Measurements from ENCODE around the gene SYNJ1.
"Not testable (repeated sequence)": the region's sequence is repeated elsewhere in the genome, so short reads cannot be mapped to it uniquely, and the experiment has no call there.

The SYNJ1 gene, protein sequence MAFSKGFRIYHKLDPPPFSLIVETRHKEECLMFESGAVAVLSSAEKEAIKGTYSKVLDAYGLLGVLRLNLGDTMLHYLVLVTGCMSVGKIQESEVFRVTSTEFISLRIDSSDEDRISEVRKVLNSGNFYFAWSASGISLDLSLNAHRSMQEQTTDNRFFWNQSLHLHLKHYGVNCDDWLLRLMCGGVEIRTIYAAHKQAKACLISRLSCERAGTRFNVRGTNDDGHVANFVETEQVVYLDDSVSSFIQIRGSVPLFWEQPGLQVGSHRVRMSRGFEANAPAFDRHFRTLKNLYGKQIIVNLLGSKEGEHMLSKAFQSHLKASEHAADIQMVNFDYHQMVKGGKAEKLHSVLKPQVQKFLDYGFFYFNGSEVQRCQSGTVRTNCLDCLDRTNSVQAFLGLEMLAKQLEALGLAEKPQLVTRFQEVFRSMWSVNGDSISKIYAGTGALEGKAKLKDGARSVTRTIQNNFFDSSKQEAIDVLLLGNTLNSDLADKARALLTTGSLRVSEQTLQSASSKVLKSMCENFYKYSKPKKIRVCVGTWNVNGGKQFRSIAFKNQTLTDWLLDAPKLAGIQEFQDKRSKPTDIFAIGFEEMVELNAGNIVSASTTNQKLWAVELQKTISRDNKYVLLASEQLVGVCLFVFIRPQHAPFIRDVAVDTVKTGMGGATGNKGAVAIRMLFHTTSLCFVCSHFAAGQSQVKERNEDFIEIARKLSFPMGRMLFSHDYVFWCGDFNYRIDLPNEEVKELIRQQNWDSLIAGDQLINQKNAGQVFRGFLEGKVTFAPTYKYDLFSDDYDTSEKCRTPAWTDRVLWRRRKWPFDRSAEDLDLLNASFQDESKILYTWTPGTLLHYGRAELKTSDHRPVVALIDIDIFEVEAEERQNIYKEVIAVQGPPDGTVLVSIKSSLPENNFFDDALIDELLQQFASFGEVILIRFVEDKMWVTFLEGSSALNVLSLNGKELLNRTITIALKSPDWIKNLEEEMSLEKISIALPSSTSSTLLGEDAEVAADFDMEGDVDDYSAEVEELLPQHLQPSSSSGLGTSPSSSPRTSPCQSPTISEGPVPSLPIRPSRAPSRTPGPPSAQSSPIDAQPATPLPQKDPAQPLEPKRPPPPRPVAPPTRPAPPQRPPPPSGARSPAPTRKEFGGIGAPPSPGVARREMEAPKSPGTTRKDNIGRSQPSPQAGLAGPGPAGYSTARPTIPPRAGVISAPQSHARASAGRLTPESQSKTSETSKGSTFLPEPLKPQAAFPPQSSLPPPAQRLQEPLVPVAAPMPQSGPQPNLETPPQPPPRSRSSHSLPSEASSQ (N-terminal part only)

DNA sequence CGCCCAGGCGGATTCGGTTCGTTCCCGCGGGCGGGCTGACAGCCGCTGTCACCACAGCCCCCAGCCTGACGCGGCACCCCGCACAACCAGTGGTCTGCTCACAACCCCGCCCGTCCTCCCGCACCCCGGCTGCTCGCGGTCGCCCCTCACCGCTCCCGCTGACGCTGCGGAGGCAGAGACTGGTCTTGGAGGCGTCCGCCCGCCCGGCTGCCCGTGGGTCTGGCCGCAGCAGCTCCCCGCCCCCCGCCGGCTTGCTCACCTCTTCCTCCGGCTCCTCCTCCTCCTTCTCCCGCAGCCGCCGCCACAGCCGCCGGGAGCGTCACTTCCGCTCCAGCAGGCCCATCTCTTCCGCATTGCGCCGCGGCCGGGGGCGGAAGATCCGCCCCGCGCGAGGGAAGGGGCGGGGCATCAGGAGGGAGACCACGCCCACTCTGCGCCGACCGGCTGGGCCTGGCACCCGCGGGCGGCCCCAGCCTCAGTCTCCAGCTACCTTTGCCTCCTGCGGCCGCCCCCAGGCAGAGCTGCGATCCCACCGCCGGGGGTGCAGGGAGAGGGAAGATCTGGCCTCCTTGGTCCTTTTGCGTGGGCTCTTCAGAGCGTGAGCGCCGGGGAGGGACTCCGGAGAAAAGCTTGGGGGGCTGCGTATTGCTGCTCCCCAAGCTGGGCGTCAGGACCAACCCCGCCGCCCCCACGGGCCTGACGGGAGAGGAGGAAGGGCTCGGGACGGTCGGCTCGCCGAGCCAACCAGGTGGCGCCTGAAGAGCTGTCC lies at the start of gene SYNJ1:
Gene SYNJ1 (minus strand): TSS at position 327 of the 769 bp plus-strand sequence. CDS start 1,118 bp downstream, outside the sequence.
- peak; percentile 94 for ATAC-seq

DNA sequence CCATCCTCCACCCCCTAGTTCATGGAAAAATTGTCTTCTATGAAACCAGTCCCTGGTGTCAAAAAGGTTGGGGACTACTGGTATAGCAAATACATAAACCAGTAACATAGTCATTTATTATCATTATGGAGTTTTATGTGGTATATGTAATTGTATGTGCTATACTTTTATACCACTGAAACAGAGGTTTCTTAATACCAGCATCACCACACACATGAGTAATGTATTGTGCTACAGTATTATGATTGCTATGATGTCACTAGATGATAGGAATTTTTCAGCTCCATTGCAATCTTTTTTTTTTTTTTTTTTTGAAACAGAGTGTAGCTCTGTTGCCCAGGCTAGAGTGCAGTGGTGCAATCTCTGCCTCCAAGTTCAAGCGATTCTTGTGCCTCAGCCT lies 49.5 kb upstream of the SYNJ1 start:
- ATAC-seq: peak; percentile 34 to 52

GRCh38 chr21:32776743-32777142 lies 48.9 kb upstream of the SYNJ1 start:
- no peak for ATAC-seq

DNA sequence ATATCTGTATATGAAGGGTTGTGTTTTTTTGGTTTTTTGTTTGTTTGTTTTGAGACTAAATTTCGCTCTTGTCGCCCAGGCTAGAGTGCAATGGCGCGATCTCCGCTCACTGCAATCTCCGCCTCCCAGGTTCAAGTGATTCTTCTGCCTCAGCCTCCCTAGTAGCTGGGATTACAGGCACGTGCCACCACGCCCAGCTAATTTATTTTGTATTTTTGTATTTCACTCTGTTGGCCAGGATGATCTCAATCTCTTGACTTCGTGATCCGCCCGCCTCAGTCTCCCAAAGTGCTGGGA lies 45.2 kb upstream of the SYNJ1 start:
- not testable (repeated sequence) for ATAC-seq

DNA sequence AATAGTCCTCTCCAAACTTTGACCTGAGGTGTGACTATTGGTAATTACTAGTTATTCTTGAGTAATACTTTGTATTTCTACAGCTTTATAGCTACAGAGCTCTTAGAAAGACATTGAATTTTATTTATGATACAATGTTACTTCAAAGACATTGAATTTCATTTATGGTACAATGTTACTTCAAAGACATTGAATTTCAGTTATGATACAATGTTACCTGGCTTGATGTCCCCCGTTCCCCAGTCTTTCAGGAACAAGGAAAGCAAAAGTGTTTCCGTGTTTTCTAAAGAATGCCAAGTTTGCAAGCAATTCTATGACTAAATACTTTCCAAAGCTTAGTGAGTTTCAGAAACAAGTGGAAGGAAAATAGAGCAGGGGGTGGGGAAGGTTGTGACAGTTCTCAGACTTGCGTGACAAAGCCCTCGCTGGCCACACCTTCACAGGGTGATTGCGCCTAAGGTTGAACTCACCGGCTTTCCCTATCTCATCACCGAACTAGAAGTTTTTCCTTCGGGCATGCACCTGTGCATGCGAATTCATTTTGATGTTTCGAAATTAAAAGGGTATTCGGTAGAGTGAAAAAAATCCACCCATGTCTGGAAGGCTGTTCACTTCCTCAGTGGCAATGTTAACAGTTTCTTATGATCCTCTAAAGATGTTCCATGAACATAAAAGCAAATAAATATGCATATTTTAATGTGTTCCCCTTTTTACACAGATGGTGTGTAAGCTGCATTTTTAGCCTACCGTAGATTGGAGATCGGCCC lies 44.7 kb upstream of the SYNJ1 start:
- peak; percentile 48 to 51 for ATAC-seq

GRCh38 chr21:32770871-32771523 lies 43.2 kb upstream of the SYNJ1 start:
- peak; percentile 17 to 27 for ATAC-seq

DNA sequence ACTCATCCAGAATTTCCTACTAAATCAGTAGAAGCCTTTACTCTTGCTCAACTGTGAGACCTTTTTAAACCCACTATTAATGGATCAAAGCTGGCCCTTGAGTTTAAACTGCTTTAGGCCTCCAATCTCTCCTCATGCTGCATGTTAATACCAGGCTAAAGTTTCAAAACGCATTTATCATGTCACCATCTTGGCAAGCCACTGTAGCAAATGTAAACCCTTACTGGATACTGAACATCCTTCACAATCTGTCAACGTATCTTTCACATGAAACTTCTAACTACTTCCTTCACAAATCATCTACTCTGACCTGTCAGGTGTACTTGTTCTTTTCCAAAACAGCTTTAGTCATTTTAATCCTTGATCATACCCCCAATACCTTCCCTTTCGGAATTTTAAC lies 40.7 kb upstream of the SYNJ1 start:
- ATAC-seq: no peak

DNA sequence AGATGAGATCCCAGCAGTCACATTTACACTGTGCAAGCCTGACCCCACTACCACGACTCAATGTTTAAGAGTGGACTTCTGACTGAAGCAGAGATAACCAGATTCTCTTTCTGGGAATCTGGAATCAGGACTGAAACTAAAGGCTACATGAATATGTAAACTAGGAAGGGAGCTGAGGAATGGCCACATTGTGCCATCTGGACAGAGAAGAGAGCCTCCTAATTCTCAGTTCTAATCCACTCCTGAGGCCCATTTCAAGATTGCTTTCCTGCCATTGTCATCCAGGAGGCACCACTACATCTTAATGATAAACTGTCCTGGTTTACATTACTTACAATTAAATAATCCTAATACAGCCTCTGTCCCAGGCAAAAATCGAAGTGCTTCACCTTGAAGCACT lies 37.2 kb upstream of the SYNJ1 start:
- ATAC-seq: no peak

GRCh38 chr21:32764186-32764585 lies 36.4 kb upstream of the SYNJ1 start:
- ATAC-seq: no peak

GRCh38 chr21:32757804-32758203 lies 30.0 kb upstream of the SYNJ1 start:
- no peak for ATAC-seq

- no peak for ATAC-seq
These were observed 28.3 kb upstream of the SYNJ1 start for GRCh38 chr21:32756096-32756495.

DNA sequence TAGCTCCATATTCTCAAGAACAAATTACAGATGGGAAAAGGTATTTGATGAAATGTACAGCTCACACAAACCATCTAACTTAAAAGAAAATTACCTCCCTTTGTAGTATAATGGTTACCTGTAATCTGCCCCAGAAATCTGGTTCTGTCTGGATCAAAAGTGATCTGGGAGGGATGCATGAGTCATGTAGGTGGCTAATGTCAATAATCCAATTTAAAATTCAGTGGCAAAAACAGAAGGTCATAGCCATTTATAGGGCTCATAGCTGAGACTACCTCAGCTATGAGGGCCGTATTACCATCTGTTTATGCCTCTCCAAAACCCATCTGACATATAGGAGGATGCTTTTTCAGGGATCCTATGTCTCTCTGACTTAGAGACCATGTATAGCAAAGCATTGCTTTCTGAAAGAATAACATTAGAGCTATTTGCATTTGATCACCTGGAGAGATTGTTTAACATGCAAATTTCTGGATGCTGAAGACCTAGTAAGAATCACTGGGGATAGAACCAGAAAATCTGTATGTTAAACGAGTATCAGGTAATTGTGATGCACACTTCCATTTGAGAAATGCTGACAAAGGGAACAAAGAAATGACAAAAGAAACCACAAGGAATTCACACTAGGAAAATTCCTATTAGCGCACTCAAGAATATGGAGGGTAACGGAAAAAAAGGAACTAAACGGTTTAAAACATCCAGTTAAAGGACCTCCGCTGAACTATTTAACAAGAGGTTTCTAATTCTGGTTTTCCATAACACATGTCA lies 26.2 kb upstream of the SYNJ1 start:
- no peak for ATAC-seq

DNA sequence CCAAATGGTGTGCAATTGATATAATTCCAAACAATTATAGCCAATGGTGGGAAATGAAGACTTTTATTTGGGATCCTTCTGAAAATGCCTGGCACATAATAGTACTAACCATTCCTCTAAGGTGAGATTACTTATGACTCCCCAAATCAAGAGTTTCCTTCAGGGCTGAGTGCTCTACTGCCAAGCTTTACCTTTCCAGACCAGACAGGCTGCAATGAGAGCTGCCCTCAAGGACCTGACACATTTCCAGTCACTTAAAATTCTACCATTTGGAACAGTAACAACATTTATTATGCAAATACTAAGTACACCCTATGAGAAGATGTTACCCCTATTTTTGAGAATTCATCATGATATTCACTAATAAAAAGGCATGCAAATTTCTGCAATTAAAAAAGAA lies 22.6 kb upstream of the SYNJ1 start:
- peak in 1 of 2 donors; percentile 20 for ATAC-seq

GRCh38 chr21:32749662-32750061 lies 21.8 kb upstream of the SYNJ1 start:
- ATAC-seq: no peak

DNA sequence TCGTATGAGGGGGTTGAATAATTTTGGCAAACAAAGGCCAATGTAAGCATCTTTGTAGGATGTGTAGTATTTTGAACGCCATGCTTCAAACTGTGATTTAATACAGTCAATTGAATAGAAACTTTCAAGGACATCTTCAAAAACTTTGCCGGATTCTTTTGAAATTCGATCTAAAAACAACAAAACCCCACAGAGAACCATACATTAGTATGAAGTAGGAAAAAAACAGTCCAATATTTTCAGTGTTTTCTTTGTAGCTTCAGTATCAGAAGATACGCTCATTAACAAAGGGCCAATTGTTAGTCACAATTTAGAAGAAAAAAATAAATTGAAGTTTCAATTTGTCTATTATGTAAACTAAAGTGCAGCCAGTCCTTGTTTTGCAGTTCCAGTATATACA lies 20.7 kb upstream of the SYNJ1 start:
- ATAC-seq: no peak

- no peak for ATAC-seq
These were observed 19.6 kb upstream of the SYNJ1 start for GRCh38 chr21:32747396-32747795.

GRCh38 chr21:32746711-32747110 lies 18.9 kb upstream of the SYNJ1 start:
- not testable (repeated sequence) for ATAC-seq

DNA sequence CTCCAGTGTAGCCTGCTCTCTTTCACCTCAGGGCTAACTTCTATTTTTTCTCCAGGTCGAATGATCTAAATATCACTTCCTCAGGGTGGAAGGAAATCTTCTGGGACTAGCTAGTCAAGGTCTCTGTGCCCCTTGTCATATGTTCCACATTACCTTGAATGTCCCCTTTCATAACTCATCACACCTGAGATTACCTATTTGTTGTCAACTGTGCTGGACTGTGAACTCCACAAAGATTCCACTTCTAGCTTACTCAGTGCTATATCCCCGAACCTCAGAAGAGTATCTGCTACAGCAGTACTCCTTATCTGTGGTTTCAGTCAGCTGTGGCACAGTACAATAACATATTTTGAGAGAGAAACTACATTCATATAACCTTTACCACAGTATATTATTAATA lies 14.6 kb upstream of the SYNJ1 start:
- no peak for ATAC-seq

GRCh38 chr21:32741336-32741735 lies 13.5 kb upstream of the SYNJ1 start:
- ATAC-seq: no peak

DNA sequence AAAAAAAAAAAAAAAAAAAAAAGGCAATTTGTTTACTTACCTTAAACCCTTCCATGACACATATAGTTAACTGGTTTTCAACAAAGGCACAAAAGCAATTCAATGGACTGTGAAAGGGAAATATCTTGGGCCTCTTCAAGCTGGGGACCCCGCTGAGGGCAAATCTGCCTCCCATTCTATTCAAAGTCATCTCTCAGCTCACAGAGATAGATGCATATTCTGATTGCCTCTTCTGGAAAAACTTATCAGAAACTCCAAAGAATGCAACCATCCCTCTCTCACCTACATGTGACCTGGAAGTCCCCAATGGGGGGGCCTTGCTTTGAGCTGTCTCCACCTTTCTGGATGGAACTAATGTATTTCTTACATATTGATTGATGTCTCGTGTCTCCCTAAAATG lies 12.1 kb upstream of the SYNJ1 start:
- no peak for ATAC-seq

Measured in activated CD4-positive, CD25-positive, alpha-beta regulatory T cell treated with anti-CD3 and anti-CD28 coated beads, Interleukin-2, amount 50 U/mL, for 24 hours (primary cell).